Upper lobe of right lung (tissue), 1 donor: ENCODE measurements around the gene MED29. TPM values are rescaled to one million over a fixed set of nuclear protein-coding genes. Genes with fewer than 3 reads are reported as not detected.

Experiments
- ATAC-seq: fragments of 200-7000 bp; cut with Tn5 transposase; one replicate; pipeline ENCODE4 v1.9.1; 2020; ENCODE audit warnings: mild to moderate bottlenecking, moderate library complexity
- DNase-seq: peaks from one replicate; pipeline ENCODE4 v3.0.0-alpha.2; 2020
- H3K27ac ChIP-seq: fragments of 200-600 bp; one replicate; pipeline ENCODE4 v1.8.0; 2022
- H3K27me3 ChIP-seq: fragments of 200-600 bp; one replicate; pipeline ENCODE4 v1.8.0; 2022; ENCODE audit warnings: mild to moderate bottlenecking
- H3K36me3 ChIP-seq: fragments of 200-600 bp; one replicate; pipeline ENCODE4 v1.8.0; 2022
- H3K4me1 ChIP-seq: fragments of 200-600 bp; one replicate; pipeline ENCODE4 v1.8.0; 2022
- H3K4me3 ChIP-seq: fragments of 200-600 bp; one replicate; pipeline ENCODE4 v1.8.0; 2022; ENCODE audit warnings: mild to moderate bottlenecking
- H3K9me3 ChIP-seq: fragments of 200-600 bp; one replicate; pipeline ENCODE4 v1.8.0; 2022
- CTCF ChIP-seq: fragments of 200-600 bp; IDR thresholded peaks from one replicate; pipeline ENCODE4 v1.8.0; 2022; ENCODE audit warnings: antibody characterized with exemption
- intact Hi-C: fragments of 100-400 bp; cut with DNase I; formaldehyde crosslinking; loops from one replicate; pipeline ENCODE4 v1.11.0; 2022
- total RNA-seq: library from RNA; stranded (reverse); fragmentation: NEBNext Ultra II Directional; extraction: Animal tissue kit (Norgen Biotek cat#: 25700); gene quantifications from one replicate; pipeline ENCODE4 v1.2.1, GENCODE V29; 2021
- donor health status: DM: no; HTN: yes; CAD: no; lungs with severe emphysema.

MED29 gene
- total RNA-seq, 1 donor from 2014 or later: 28.8 TPM

- ATAC-seq (no peak), DNase-seq (no peak)
- peak overlapping the region; percentile 97 for H3K4me3 ChIP-seq
- no peaks in the 10 kb centered on the region for H3K9me3 ChIP-seq
- intact Hi-C loops: no loop called here
- H3K4me1 ChIP-seq: peaks cover 34% of the 10 kb centered on the region
- no peaks in the 10 kb centered on the region for H3K27me3 ChIP-seq
- peaks cover 18% of the 10 kb centered on the region for H3K36me3 ChIP-seq
- TF ChIP-seq CTCF: no peak
- H3K27ac ChIP-seq: peak overlapping the region; percentile 100
Observed at GRCh38 chr19:39405261-39405957, 14.2 kb downstream of the MED29 start.

DNA sequence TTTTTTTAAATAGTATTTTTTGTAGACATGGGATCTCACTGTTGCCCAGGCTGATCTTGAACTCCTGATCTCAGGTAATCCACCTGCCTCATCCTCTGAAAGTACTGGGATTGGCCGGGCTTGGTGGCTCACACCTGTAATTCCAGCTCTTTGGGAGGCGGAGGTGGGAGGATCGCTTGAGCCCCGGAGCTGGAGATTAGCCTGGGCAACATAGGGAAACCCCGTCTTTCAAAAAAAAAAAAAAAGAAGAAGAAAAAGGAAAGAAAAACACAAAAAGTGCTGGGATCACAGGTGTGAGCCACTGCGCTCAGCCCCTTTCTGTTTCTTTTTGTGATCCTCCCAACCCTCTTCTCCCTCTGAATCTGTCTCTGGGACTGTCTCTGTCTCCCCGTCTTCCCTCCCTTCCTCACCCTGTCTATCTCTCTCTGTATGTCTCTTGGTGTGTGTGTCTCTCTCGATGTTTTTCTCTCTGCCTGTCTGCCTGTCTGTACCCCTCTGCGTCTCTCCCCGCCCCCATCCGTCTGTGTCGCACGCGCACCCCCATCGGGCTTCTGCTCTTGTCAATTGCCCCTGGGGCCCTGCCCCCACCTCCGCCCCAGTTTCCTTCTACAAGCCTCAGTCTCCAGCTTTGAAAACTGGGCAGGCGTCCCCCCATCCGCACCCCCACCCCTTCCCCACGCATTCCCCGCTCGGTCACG, 14.9 kb downstream of the MED29 start:
- DNase-seq (no peak), ATAC-seq (no peak)
- Histone ChIP-seq H3K27me3 (no peaks in the 10 kb centered on the region), H3K9me3 (no peaks in the 10 kb centered on the region), H3K4me3 (peak overlapping the region; percentile 97), H3K4me1 (peaks cover 40% of the 10 kb centered on the region), H3K36me3 (peaks cover 18% of the 10 kb centered on the region), H3K27ac (peak overlapping the region; percentile 100)
- TF ChIP-seq CTCF: no peak
- intact Hi-C loops: no loop called here

- H3K36me3 ChIP-seq: peaks cover 18% of the 10 kb centered on the region
- no peaks in the 10 kb centered on the region for H3K27me3 ChIP-seq
- H3K9me3 ChIP-seq: no peaks in the 10 kb centered on the region
- peaks cover 39% of the 10 kb centered on the region for H3K4me1 ChIP-seq
- DNase-seq (peak; percentile 95), ATAC-seq (peak; percentile 53)
- intact Hi-C loops: no loop called here
- no peak for TF ChIP-seq CTCF
- H3K4me3 ChIP-seq: peak within 1 kb of the TSS; percentile 97
- peak within 1 kb of the TSS; percentile 100 for H3K27ac ChIP-seq
Observed at GRCh38 chr19:39406656-39407409, 15.7 kb downstream of the MED29 start, which contains the start of gene ZFP36. ZFP36 (plus strand) TSS chr19:39406847; CDS start chr19:39406905, 58 bp downstream.

DNA sequence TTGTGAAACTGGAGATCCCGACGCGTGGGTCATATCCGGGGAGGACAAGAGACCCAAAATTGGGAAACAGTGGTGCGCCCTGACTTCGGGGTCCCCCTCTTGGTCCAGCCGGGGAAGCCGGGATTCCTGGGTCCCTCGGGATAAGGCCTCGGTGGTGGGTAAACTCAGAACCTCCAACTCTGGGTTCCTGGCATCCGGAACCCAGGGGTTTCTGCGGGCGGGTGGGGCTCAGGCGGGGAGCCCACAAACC, 16.2 kb downstream of the MED29 start:
- H3K4me1 ChIP-seq: peaks cover 34% of the 10 kb centered on the region
- peak overlapping the region; percentile 97 for H3K4me3 ChIP-seq
- H3K36me3 ChIP-seq: peaks cover 18% of the 10 kb centered on the region
- no peaks in the 10 kb centered on the region for H3K27me3 ChIP-seq
- ATAC-seq (no peak), DNase-seq (no peak)
- intact Hi-C loops: no loop called here
- TF ChIP-seq CTCF: no peak
- no peaks in the 10 kb centered on the region for H3K9me3 ChIP-seq
- peak overlapping the region; percentile 100 for H3K27ac ChIP-seq

- Histone ChIP-seq H3K27me3 (no peaks in the 10 kb centered on the region), H3K4me3 (peak overlapping the region; percentile 97), H3K27ac (peak overlapping the region; percentile 100), H3K4me1 (peaks cover 33% of the 10 kb centered on the region), H3K36me3 (peaks cover 18% of the 10 kb centered on the region), H3K9me3 (no peaks in the 10 kb centered on the region)
- ATAC-seq (no peak), DNase-seq (peak; percentile 85)
- intact Hi-C loops: no loop called here
- no peak for TF ChIP-seq CTCF
Observed at GRCh38 chr19:39407660-39408391, 16.6 kb downstream of the MED29 start.
